K562 (cell line): ENCODE results near the gene TXN2. TPM values are rescaled to one million over a fixed set of nuclear protein-coding genes. Genes with fewer than 3 reads are reported as not detected.

ENCODE experiments used
- ARID2 ChIP-seq: fragments of 450-650 bp; IDR thresholded peaks from 2 replicates; pipeline ENCODE4 v1.6.1; 2017; ENCODE audit warnings: antibody characterized with exemption, mild to moderate bottlenecking
- CHCHD3 ChIP-seq: fragments of 250-450 bp; sonication (Bioruptor Pico); IDR thresholded peaks from 2 replicates; pipeline ENCODE4 v2.1.2; 2022; ENCODE audit warnings: mild to moderate bottlenecking
- CHD4 ChIP-seq: fragments of 200-600 bp; sonication (generic); IDR thresholded peaks from 3 replicates; pipeline ENCODE4 v1.6.1; 2012; ENCODE audit warnings: low read depth, mild to moderate bottlenecking, mixed read lengths, low read length, inconsistent platforms; ENCODE audit not compliant: insufficient read depth, insufficient replicate concordance, poor library complexity, severe bottlenecking
- ETV6 ChIP-seq, 3 experiments: fragments of 150-350 bp in 1 of 3; sonication (generic) in 1 of 3; formaldehyde crosslinking in 1 of 3; IDR thresholded peaks; 2 replicates each; pipeline versions ENCODE4 v1.6.1 to v1.8.0; 2014 to 2022; ENCODE audit warnings: borderline replicate concordance in 2 of 3, low read depth in 2 of 3, antibody characterized with exemption in 1 of 3, low read length in 1 of 3, mild to moderate bottlenecking in 1 of 3, missing genetic modification reagents in 1 of 3
- FIP1L1 ChIP-seq: fragments of 200-400 bp; formaldehyde crosslinking; IDR thresholded peaks from 2 replicates; pipeline ENCODE4 v1.6.1; 2018; ENCODE audit warnings: mild to moderate bottlenecking, low read depth, low read length; ENCODE audit not compliant: poor library complexity, severe bottlenecking
- GTF2E2 ChIP-seq: fragments of 200-800 bp; sonication (Bioruptor generic); IDR thresholded peaks from 2 replicates; pipeline ENCODE4 v1.6.1; 2016; ENCODE audit warnings: missing genetic modification characterization, missing compliant biosample characterization
- HMG20B ChIP-seq: fragments of 250-450 bp; sonication (Bioruptor Pico); IDR thresholded peaks from 2 replicates; pipeline ENCODE4 v1.5.0; 2021; ENCODE audit warnings: mild to moderate bottlenecking
- HMGN3 ChIP-seq: IDR thresholded peaks from 2 replicates; pipeline ENCODE4 v1.6.1; 2011; ENCODE audit warnings: borderline replicate concordance, low read depth, mild to moderate bottlenecking, mixed read lengths, low read length; ENCODE audit not compliant: insufficient read length; ENCODE audit errors: extremely low read depth
- LEF1 ChIP-seq: fragments of 450-650 bp; IDR thresholded peaks from 2 replicates; pipeline ENCODE4 v1.6.1; 2016; ENCODE audit warnings: mild to moderate bottlenecking
- TAF7 ChIP-seq: fragments of 450-650 bp; IDR thresholded peaks from 2 replicates; pipeline ENCODE4 v1.6.1; 2016; ENCODE audit warnings: missing genetic modification characterization, missing compliant biosample characterization
- TRIM28 ChIP-seq: fragments of 450-650 bp; IDR thresholded peaks from 2 replicates; pipeline ENCODE4 v1.6.1; 2017
- ZNF217 ChIP-seq: sonication (generic); formaldehyde crosslinking; IDR thresholded peaks from 2 replicates; pipeline ENCODE4 v1.8.0; 2022; ENCODE audit warnings: mild to moderate bottlenecking, missing genetic modification reagents
- ZNF696 ChIP-seq: fragments of 250-450 bp; sonication (Bioruptor Pico); conservative IDR thresholded peaks from 2 replicates; pipeline ENCODE4 v1.4.0; 2020; ENCODE audit warnings: mild to moderate bottlenecking, moderate library complexity
- ZNF707 ChIP-seq: fragments of 250-450 bp; sonication (Bioruptor Pico); conservative IDR thresholded peaks from 2 replicates; pipeline ENCODE4 v1.8.0; 2022; ENCODE audit warnings: inconsistent platforms, mild to moderate bottlenecking, moderate library complexity
- polyA plus RNA-seq, 8 experiments: library from polyadenylated mRNA; depleted of rRNA in 4 of 8; stranded (reverse) in 5 of 8; unstranded in 3 of 8; fragments of >200 nt; fragmentation: Nextera tagmentation in 2 of 8; fragmentation: Illumina TruSeq in 1 of 8; extraction: Ambion mirVana in 2 of 8; extraction: Trizol in 1 of 8; gene quantifications; 2 replicates each; pipeline versions ENCODE4 v1.2.1 to v1.2.3, GENCODE V29; 2011 to 2014; ENCODE audit warnings: inconsistent platforms in 1 of 8, missing spikeins in 1 of 8
- total RNA-seq, 7 experiments: library from RNA; depleted of rRNA in 6 of 7; stranded (reverse); fragments of >200 nt in 6 of 7; fragmentation: Illumina TruSeq in 2 of 7; extraction: Trizol in 2 of 7; gene quantifications; 2 replicates each; pipeline versions ENCODE4 v1.2.1 to v1.2.3, GENCODE V29; 2011 to 2021; ENCODE audit warnings: low replicate concordance in 1 of 7
- TF ChIP-seq, protein P1 (sequence below), 3 experiments: IDR thresholded peaks in 2 of 3; conservative IDR thresholded peaks in 1 of 3; 2 replicates each; pipeline ENCODE4 v1.5.1; 2011 to 2012; ENCODE audit warnings: low read length in 3 of 3, mild to moderate bottlenecking in 3 of 3, control low read depth in 2 of 3, improper control_type of control experiment in 1 of 3, inconsistent platforms in 1 of 3, low read depth in 1 of 3, mixed read lengths in 1 of 3, moderate library complexity in 1 of 3; ENCODE audit not compliant: insufficient read depth in 2 of 3
- TF ChIP-seq, protein P2 (sequence below): fragments of 250-450 bp; sonication (Bioruptor Pico); IDR thresholded peaks from 2 replicates; pipeline ENCODE4 v1.5.0; 2021
- TF ChIP-seq, protein P3 (sequence below): sonication (generic); IDR thresholded peaks from 2 replicates; pipeline ENCODE4 v1.6.1; 2016
- TF ChIP-seq, protein P4 (sequence below): fragments of 250-450 bp; sonication (Bioruptor Pico); IDR thresholded peaks from 2 replicates; pipeline ENCODE4 v1.8.0; 2021; ENCODE audit warnings: moderate library complexity, mild to moderate bottlenecking, inconsistent platforms

TXN2 gene
- total and polyA plus RNA-seq, 9 of the 15 experiments (the other 6 are each of a cell fraction or from before 2014, with no cell fraction given), result 48.5 to 399 (median 118) TPM

DNA sequence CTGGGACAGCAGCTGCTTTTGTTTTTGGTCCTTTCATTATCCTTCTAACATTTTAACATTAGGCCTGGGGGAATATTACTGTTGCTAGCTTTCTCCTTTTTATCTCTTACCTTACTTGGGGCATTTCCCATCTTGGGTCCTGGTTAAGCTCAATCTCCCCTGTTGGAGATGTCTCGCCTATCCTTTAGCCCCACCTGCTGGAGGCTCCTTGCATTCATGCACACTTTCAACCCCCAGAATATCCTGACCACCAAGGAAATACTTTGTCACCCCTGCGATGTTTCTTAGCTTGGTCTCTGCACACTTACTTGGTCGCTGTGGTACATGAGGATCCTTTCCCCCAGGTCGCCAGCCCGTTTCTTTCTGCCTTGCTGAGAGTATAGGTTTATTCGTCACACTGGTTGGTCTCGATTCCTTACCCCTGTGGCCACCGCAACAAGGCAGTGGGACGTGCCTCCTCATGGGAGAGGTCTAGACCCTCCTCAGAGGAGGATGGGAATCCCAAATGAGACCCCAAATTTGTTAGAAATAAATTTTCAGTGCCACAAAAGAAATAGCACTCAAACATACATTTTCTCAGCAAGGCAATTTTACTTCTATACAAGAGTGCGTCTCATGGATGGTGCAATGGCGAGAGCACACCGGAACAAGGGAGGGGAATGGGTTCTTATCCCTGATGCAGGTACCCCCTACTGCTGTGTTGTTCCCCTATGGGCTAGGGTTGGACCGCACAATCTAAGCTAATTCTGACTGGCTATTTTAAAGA, 5.4 kb upstream of the TXN2 start (continued):
- TF ChIP-seq, protein P1, sequence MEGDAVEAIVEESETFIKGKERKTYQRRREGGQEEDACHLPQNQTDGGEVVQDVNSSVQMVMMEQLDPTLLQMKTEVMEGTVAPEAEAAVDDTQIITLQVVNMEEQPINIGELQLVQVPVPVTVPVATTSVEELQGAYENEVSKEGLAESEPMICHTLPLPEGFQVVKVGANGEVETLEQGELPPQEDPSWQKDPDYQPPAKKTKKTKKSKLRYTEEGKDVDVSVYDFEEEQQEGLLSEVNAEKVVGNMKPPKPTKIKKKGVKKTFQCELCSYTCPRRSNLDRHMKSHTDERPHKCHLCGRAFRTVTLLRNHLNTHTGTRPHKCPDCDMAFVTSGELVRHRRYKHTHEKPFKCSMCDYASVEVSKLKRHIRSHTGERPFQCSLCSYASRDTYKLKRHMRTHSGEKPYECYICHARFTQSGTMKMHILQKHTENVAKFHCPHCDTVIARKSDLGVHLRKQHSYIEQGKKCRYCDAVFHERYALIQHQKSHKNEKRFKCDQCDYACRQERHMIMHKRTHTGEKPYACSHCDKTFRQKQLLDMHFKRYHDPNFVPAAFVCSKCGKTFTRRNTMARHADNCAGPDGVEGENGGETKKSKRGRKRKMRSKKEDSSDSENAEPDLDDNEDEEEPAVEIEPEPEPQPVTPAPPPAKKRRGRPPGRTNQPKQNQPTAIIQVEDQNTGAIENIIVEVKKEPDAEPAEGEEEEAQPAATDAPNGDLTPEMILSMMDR (IDR thresholded peaks at IDR 0.05 in 2 of 3, conservative IDR thresholded peaks at IDR 0.05 in 1 of 3; ENCODE audit: insufficient read depth in 2 of 3, low read depth in 1 of 3, low read length in 3 of 3), result peak; percentile 58 to 71 (median 59)
- TF ChIP-seq ARID2 (peak; percentile 46; the same call in 1 of the 2 replicates), CHCHD3 (no peak), ZNF707 (CRISPR knock-in tag) (no peak), GTF2E2 (tag) (no peak), ZNF696 (CRISPR knock-in tag) (no peak), LEF1 (no peak), ZNF217 (CRISPR knock-in tag) (no peak), FIP1L1 (no peak), TAF7 (tag) (no peak), HMG20B (CRISPR knock-in tag) (no peak), ETV6 (IDR thresholded peaks at IDR 0.05; ENCODE audit: borderline replicate concordance in 1 of 2, low read depth in 2 of 2, low read length in 1 of 2) (no peak), ETV6 (CRISPR knock-in tag; IDR thresholded peaks at IDR 0.05; ENCODE audit: borderline replicate concordance) (no peak), HMGN3 (no peak), TRIM28 (peak; percentile 71), CHD4 (no peak)
- TF ChIP-seq, protein P2, sequence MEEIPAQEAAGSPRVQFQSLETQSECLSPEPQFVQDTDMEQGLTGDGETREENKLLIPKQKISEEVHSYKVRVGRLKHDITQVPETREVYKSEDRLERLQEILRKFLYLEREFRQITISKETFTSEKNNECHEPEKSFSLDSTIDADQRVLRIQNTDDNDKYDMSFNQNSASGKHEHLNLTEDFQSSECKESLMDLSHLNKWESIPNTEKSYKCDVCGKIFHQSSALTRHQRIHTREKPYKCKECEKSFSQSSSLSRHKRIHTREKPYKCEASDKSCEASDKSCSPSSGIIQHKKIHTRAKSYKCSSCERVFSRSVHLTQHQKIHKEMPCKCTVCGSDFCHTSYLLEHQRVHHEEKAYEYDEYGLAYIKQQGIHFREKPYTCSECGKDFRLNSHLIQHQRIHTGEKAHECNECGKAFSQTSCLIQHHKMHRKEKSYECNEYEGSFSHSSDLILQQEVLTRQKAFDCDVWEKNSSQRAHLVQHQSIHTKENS, result no peak
- TF ChIP-seq, protein P3, sequence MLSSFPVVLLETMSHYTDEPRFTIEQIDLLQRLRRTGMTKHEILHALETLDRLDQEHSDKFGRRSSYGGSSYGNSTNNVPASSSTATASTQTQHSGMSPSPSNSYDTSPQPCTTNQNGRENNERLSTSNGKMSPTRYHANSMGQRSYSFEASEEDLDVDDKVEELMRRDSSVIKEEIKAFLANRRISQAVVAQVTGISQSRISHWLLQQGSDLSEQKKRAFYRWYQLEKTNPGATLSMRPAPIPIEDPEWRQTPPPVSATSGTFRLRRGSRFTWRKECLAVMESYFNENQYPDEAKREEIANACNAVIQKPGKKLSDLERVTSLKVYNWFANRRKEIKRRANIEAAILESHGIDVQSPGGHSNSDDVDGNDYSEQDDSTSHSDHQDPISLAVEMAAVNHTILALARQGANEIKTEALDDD, result no peak
- TF ChIP-seq, protein P4, sequence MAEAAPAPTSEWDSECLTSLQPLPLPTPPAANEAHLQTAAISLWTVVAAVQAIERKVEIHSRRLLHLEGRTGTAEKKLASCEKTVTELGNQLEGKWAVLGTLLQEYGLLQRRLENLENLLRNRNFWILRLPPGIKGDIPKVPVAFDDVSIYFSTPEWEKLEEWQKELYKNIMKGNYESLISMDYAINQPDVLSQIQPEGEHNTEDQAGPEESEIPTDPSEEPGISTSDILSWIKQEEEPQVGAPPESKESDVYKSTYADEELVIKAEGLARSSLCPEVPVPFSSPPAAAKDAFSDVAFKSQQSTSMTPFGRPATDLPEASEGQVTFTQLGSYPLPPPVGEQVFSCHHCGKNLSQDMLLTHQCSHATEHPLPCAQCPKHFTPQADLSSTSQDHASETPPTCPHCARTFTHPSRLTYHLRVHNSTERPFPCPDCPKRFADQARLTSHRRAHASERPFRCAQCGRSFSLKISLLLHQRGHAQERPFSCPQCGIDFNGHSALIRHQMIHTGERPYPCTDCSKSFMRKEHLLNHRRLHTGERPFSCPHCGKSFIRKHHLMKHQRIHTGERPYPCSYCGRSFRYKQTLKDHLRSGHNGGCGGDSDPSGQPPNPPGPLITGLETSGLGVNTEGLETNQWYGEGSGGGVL (CRISPR knock-in tag), result no peak
